Endothelial cell of umbilical vein (primary cell): ENCODE measurements around the gene ZNF774. TPM values are rescaled to one million over a fixed set of nuclear protein-coding genes. Genes with fewer than 3 reads are reported as not detected.

Experiments used
- BruUV-seq: library from RNA; stranded (reverse); fragments of 400-500 nt; replicated peaks from 2 replicates; lab custom pipeline; 2021; lab: Mats Ljungman, UMichigan
- CTCF ChIA-PET: fragments of 300-600, 350-600 bp; sonication (Branson Sonifier 250); formaldehyde crosslinking; loops from one replicate; lab custom pipeline; 2021; ENCODE audit warnings: antibody characterized with exemption, inconsistent platforms; lab: Charles Lee
- POLR2A ChIA-PET: fragments of 300-600, 350-600 bp; sonication (Branson Sonifier 250); formaldehyde crosslinking; loops from one replicate; lab custom pipeline; 2021; ENCODE audit warnings: antibody characterized with exemption, inconsistent platforms; lab: Charles Lee
- DNase-seq: peaks from one replicate; pipeline ENCODE4 v3.0.0-alpha.2; 2011; ENCODE audit warnings: low read depth, low spot score
- FAIRE-seq: peaks from 2 replicates; lab custom pipeline; 2011; peaks lifted over from hg19 to GRCh38; lab: Jason Lieb, UNC
- H2AFZ ChIP-seq: 2 replicates; pipeline ENCODE4 v1.6.0; 2012; ENCODE audit warnings: low read depth, low read length, control low read depth, inconsistent platforms
- H3K27ac ChIP-seq: 2 replicates; pipeline ENCODE4 v1.5.1; 2011; ENCODE audit warnings: low read depth, mild to moderate bottlenecking, control low read depth, low read length, moderate library complexity; ENCODE audit not compliant: insufficient read depth
- H3K27me3 ChIP-seq, 2 experiments: 2 replicates each; pipeline versions ENCODE4 v1.6.0 to v1.6.1; 2011; ENCODE audit warnings: low read length in 2 of 2, mixed read lengths in 1 of 2; ENCODE audit not compliant: control insufficient read depth in 2 of 2, insufficient read depth in 2 of 2
- H3K36me3 ChIP-seq, 2 experiments: 2 replicates in 1 of 2; 3 replicates in 1 of 2; pipeline ENCODE4 v1.5.1; 2011; ENCODE audit warnings: low read length in 2 of 2, mild to moderate bottlenecking in 1 of 2, moderate library complexity in 1 of 2; ENCODE audit not compliant: control insufficient read depth in 2 of 2, insufficient read depth in 2 of 2; ENCODE audit errors: extremely low read depth in 1 of 2
- H3K4me1 ChIP-seq: 3 replicates; pipeline ENCODE4 v1.5.1; 2011; ENCODE audit warnings: mild to moderate bottlenecking, low read length; ENCODE audit not compliant: control insufficient read depth, insufficient read depth; ENCODE audit errors: extremely low read depth
- H3K4me2 ChIP-seq: 2 replicates; pipeline ENCODE4 v1.6.1; 2011; ENCODE audit warnings: low read length, control low read depth, mixed read lengths; ENCODE audit not compliant: insufficient read depth
- H3K4me3 ChIP-seq, 3 experiments: fragments of 200-600 bp in 1 of 3; sonication (generic), shearing (Covaris generic) in 1 of 3; replicated peaks in 1 of 3; 2 replicates each; pipeline ENCODE4 v1.5.1; 2011 to 2016; ENCODE audit warnings: control low read depth in 3 of 3, low read length in 3 of 3, mild to moderate bottlenecking in 2 of 3, inconsistent platforms in 1 of 3, low read depth in 1 of 3, moderate library complexity in 1 of 3; ENCODE audit not compliant: insufficient read depth in 1 of 3
- H3K79me2 ChIP-seq: 2 replicates; pipeline ENCODE4 v1.6.0; 2012; ENCODE audit warnings: low read length, inconsistent platforms; ENCODE audit not compliant: control insufficient read depth, insufficient read depth
- H3K9ac ChIP-seq: replicated peaks from 2 replicates; pipeline ENCODE3; 2011; ENCODE audit warnings: low read length, control low read depth; ENCODE audit not compliant: insufficient read depth; ENCODE audit errors: extremely low read depth
- H3K9me1 ChIP-seq: replicated peaks from 3 replicates; pipeline ENCODE4 v1.6.0; 2011; ENCODE audit warnings: mild to moderate bottlenecking, low read length; ENCODE audit not compliant: control insufficient read depth, insufficient read depth; ENCODE audit errors: extremely low read depth
- H3K9me3 ChIP-seq: replicated peaks from 2 replicates; pipeline ENCODE4 v1.5.1; 2012; ENCODE audit warnings: low read length, inconsistent platforms; ENCODE audit not compliant: control insufficient read depth, insufficient read depth
- H4K20me1 ChIP-seq: replicated peaks from 2 replicates; pipeline ENCODE3; 2011; ENCODE audit warnings: mild to moderate bottlenecking, low read length; ENCODE audit not compliant: control insufficient read depth, insufficient read depth; ENCODE audit errors: extremely low read depth
- CTCF ChIP-seq, 2 donors: IDR thresholded peaks; 1 replicate in 1 of 2; 2 replicates in 1 of 2; pipeline ENCODE4 v1.5.1; 2011; ENCODE audit warnings: low read length in 2 of 2, mild to moderate bottlenecking in 2 of 2, moderate library complexity in 2 of 2, control low read depth in 1 of 2, inconsistent platforms in 1 of 2, low read depth in 1 of 2; ENCODE audit not compliant: insufficient read depth in 1 of 2; ENCODE audit errors: extremely low read depth in 1 of 2
- EZH2 ChIP-seq: IDR thresholded peaks from 2 replicates; pipeline ENCODE4 v1.6.1; 2012; ENCODE audit warnings: borderline replicate concordance, low read depth, mild to moderate bottlenecking, moderate library complexity, low read length, inconsistent platforms; ENCODE audit not compliant: severe bottlenecking
- FOS ChIP-seq: IDR thresholded peaks from 2 replicates; pipeline ENCODE4 v1.6.1; 2011; ENCODE audit warnings: mild to moderate bottlenecking, low read length, moderate library complexity, borderline replicate concordance; ENCODE audit not compliant: insufficient read depth
- GATA2 ChIP-seq: IDR thresholded peaks from 2 replicates; pipeline ENCODE4 v1.7.0; 2011; ENCODE audit warnings: low read depth, mild to moderate bottlenecking, moderate library complexity, mixed read lengths, low read length; ENCODE audit not compliant: insufficient read length, insufficient read depth
- JUN ChIP-seq: IDR thresholded peaks from 2 replicates; pipeline ENCODE4 v1.6.1; 2011; ENCODE audit warnings: borderline replicate concordance, low read depth; ENCODE audit not compliant: insufficient read length, insufficient read depth
- MAX ChIP-seq: IDR thresholded peaks from 2 replicates; pipeline ENCODE4 v1.6.1; 2011; ENCODE audit not compliant: insufficient read depth, insufficient read length
- MYC ChIP-seq: IDR thresholded peaks from one replicate; pipeline ENCODE4 v1.6.1; 2011; ENCODE audit warnings: mild to moderate bottlenecking, low read depth, low read length
- POLR2A ChIP-seq: IDR thresholded peaks from 2 replicates; pipeline ENCODE4 v1.6.1; 2012; ENCODE audit warnings: low read depth, mild to moderate bottlenecking, control low read depth, low read length
- POLR2AphosphoS5 ChIP-seq: IDR thresholded peaks from 2 replicates; pipeline ENCODE4 v1.6.1; 2012; ENCODE audit warnings: low read depth, mild to moderate bottlenecking, control low read depth, low read length, moderate library complexity; ENCODE audit not compliant: insufficient read depth
- dilution Hi-C: fragments of 300-500 bp; cut with MboI; formaldehyde crosslinking; loops from one replicate; pipeline ENCODE4 v1.15.0; 2019; ENCODE audit warnings: low sequenced_read_pairs; ENCODE audit not compliant: extremely low pct_ligation_motif_present
- intact Hi-C: fragments of 100-400 bp; cut with micrococcal nuclease; formaldehyde crosslinking; loops from one replicate; pipeline ENCODE4 v1.10.0; 2022
- polyA plus RNA-seq, 4 experiments: library from polyadenylated mRNA; depleted of rRNA in 3 of 4; stranded (reverse) in 3 of 4; unstranded in 1 of 4; fragments of >200 nt; gene quantifications; 2 replicates each; pipeline versions ENCODE4 v1.2.1 to v1.2.3, GENCODE V29; 2011 to 2012; ENCODE audit warnings: missing spikeins in 1 of 4
- total RNA-seq: library from RNA; stranded (reverse); gene quantifications from 2 replicates; pipeline ENCODE4 v1.2.3, GENCODE V29; 2021

ZNF774 gene
- total and polyA plus RNA-seq, 2 donors (not counting 3 experiments of a cell fraction or from before 2014, with no cell fraction given) = 0.98 to 2.6 TPM

- Histone ChIP-seq H3K36me3 (peaks cover 5 to 7% of the 10 kb centered on the region in 2 experiments), H3K4me1 (peaks cover 35% of the 10 kb centered on the region), H3K9me3 (no peaks in the 10 kb centered on the region), H4K20me1 (peaks cover 2% of the 10 kb centered on the region), H2AFZ (no peak overlapping the region), H3K4me3 (no peak overlapping the region), H3K4me2 (no peak overlapping the region), H3K27ac (no peak overlapping the region), H3K79me2 (peaks cover 91% of the 10 kb centered on the region), H3K9ac (no peak overlapping the region), H3K27me3 (no peaks in the 10 kb centered on the region), H3K9me1 (no peaks in the 10 kb centered on the region)
- CTCF ChIA-PET = interaction anchor here (0.8 to 2.4 kb wide), 4 partner anchors 13 to 129 kb away, joined by 3 to 8 read pairs (median 4); no protein-coding TSS in a partner anchor
- FAIRE-seq (no peak), DNase-seq (no peak)
- POLR2A ChIA-PET = interaction anchor here (0.8 to 1.3 kb wide), 2 partner anchors 13 to 118 kb away, joined by 3 to 5 read pairs; no protein-coding TSS in a partner anchor
- intact Hi-C loops = no loop called here
- no TSS peak for BruUV-seq
- no peak for TF ChIP-seq MYC
- no peak for TF ChIP-seq POLR2A
- TF ChIP-seq JUN = no peak
- no peak for TF ChIP-seq CTCF (IDR thresholded peaks at IDR 0.05; ENCODE audit: extremely low read depth in 1 of 2, insufficient read depth in 1 of 2, low read depth in 1 of 2, low read length in 2 of 2)
- no peak for TF ChIP-seq EZH2
- TF ChIP-seq POLR2AphosphoS5 = no peak
- no peak for TF ChIP-seq MAX
- TF ChIP-seq GATA2 = no peak
- TF ChIP-seq FOS = no peak
- dilution Hi-C loops = no loop called here
Measured at GRCh38 chr15:90394748-90395442, 42.8 kb downstream of the ZNF774 start.
